SH-SY5Y (cell line): Measurements from ENCODE around the gene PLEKHN1.

Source experiments
- GATA2 ChIP-seq: IDR thresholded peaks from 2 replicates; pipeline ENCODE4 v1.6.1; 2011; ENCODE audit warnings: mild to moderate bottlenecking, low read depth, low read length
- GATA3 ChIP-seq: IDR thresholded peaks from 2 replicates; pipeline ENCODE4 v1.6.1; 2011; ENCODE audit warnings: low read depth, mild to moderate bottlenecking, low read length, moderate library complexity

Gene PLEKHN1

GRCh38 chr1:925561-926421, 40.5 kb upstream of the PLEKHN1 start:
- no peak for TF ChIP-seq GATA3
- no peak for TF ChIP-seq GATA2

GRCh38 chr1:927234-927633, 39.0 kb upstream of the PLEKHN1 start:
- TF ChIP-seq GATA2, result no peak
- TF ChIP-seq GATA3, result no peak

DNA sequence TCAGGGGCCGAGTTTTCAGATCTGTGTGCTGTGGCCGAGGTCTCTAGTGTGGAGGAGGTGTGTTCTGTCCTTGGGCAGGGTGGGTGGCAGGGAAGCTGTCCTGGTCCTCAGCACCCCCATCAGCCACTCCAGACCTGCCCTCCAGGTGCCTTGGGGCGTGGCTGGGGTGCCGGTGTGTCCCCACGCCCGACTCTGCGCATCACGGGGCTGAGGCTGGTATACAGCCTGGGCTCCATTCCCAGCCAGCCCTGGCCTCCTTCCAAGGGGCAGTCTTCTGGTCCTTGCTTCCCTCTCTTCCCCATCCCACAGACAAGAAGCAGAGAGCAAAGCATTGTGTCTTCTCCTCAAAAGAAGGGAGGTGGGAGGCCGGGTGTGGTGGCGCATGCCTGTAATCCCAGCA, 38.5 kb upstream of the PLEKHN1 start:
- no peak for TF ChIP-seq GATA2
- TF ChIP-seq GATA3, result no peak

- no peak for TF ChIP-seq GATA2
- no peak for TF ChIP-seq GATA3
These were observed 37.2 kb upstream of the PLEKHN1 start for GRCh38 chr1:928825-929661.

- no peak for TF ChIP-seq GATA2
- TF ChIP-seq GATA3, result no peak
These were observed 36.3 kb upstream of the PLEKHN1 start for GRCh38 chr1:929712-930632.

DNA sequence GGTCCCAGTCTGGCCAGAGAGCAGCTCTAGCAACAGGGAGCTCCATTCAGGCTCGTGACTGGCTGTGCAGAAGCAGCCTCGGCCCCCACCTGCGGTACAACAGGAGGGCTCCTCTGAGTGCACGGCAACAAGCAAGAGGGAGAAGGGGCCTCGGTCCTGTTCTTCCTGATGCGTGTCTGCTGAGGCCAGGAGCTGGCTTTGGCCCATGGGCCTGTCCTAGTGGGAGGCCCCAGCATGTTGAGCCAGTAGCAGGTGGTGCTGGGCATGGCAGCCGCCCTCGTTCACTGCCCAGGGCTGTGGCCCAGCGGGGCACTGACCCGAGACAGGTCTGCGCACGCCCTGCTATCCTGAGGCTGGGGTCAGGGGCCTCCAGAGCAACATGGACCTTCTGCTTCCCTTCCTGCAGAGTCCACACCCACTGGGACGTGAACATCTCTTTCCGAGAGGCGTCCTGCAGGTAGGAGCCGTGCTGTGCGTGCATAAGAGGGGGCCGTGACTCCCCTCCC, 35.6 kb upstream of the PLEKHN1 start:
- TF ChIP-seq GATA2, result no peak
- TF ChIP-seq GATA3, result no peak

DNA sequence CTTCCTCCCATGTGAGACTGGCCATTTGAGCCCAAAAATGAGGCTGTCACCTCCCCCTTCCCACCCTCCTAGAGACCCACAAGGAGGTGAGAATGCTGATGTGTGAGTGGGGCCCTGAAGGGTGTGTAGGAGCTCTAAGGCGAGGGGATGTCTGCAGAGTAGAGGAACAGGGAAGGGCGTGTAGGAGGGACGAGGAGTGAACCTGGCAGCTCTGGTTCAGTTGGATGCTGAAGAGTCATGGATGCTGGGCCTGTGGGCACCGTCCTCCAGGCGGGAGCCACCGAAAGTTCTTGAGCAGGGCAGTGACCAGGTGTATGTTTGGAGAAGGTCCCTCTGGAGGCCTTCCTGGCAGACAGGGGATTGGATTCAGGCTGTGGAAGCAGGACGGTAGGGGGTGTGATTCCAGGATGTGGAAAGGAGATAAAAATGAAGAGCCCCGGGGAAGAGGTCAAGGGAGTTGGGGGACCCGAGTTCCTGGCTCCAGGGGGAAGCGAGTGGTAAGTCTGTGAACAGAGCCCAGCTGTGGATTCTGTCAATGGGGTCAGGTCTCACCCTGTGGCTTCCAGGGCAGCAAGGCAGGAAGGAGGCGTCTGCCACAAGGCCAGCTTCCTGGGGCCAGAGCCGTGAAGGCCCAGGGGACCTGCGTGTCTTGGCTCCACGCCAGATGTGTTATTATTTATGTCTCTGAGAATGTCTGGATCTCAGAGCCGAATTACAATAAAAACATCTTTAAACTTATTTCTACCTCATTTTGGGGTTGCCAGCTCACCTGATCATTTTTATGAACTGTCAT, 34.7 kb upstream of the PLEKHN1 start:
- TF ChIP-seq GATA3 (no peak), GATA2 (no peak)

GRCh38 chr1:932173-932510, 34.1 kb upstream of the PLEKHN1 start:
- TF ChIP-seq GATA2 (no peak), GATA3 (no peak)

DNA sequence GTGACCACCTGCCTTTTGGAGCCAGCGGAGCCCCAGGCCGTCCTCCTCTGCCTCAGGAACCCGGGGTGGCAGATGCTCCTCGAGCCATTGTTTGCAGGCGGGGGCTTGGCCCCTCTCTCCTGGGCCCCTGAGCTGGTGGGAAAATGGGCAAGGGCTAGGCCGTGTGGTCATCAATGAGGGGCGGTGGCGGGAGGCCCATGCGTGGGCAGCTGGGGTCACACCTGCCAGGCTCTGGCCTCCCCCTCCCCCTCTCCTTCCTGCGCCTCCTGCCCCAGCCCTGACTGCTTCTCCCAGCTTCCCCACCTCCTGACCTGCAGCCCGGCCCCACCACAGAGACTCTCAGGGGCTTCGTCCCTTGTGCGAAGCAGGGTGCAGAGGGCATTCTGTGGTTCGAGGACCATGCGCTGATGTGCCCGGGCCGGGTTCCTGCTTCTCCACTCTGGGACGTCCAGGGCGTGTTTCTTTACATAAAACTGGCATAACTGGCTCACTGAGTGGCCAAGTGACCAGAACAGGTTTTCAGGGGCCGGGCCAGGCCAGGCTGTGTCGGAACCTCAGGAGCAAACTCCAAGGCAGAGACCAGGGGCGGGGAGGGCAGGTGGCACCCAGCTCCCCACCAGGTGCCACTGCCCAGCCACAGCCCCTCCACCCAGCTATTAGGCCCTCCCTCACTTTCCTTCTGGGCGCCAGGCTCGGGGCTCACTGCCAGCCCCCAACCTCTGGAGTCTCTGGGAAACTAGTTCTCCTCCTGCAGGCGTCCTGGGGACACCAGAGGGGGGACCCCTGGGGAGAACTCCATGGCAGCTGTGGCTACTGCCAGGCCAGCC, 33.3 kb upstream of the PLEKHN1 start:
- no peak for TF ChIP-seq GATA2
- TF ChIP-seq GATA3, result no peak

DNA sequence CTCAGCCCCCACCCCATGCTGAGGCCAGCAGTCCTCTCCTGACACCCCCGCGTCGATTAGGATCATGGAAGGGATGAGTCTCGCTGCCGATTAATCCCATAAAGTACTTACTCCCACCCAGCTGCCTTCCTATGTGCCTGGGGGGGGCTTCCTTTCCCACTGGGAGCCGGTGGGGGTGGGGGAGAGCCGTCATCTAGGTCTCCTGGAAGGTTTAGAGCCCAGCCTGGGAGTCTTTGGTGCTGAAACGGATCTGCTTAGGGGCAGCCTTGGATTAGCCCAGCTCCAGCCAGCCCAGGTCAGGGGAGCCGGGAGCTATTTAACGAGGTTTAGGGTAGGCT, 32.7 kb upstream of the PLEKHN1 start:
- no peak for TF ChIP-seq GATA3
- no peak for TF ChIP-seq GATA2

DNA sequence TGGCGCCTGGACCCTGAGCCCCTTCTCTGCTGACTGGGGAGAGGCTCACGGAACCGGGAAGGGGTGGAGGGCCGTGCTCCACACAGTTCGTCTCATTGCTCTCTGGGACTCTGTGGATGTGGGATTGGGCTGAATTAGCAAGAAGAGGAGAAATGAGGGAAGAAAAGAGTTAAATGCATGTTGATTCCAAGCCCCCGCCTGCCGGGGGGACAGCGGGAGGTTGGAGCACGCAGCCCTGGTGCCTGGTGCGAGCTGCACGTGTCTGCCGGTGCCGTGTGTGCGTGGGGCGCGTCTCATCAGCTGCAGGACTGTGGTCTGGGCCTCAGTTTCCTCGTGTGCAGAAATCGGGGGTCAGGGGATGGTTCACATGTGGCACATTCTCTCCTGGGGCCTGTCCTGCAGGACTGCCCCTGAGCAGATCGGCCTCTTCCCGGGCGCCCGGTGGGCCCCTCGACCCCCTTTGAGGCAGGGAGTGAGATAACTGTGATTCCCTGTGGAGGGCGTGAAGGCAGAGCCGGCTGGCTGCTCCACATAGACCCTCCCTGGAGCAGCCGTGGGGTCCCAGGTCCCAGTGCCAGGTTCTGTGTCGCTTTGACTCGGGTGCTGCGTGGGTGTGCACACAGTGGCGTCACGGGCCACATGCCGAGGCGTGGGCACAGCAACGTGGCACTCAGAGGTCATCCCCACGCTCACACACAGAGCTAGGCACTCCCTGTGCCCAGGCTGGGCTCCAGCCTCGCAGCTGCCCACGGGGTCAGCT, 31.1 kb upstream of the PLEKHN1 start:
- no peak for TF ChIP-seq GATA3
- no peak for TF ChIP-seq GATA2
